NCI-H2107 (cell line): ENCODE data around the gene IL17RD.
A peak's percentile ranks its signal among the peaks of the same experiment; 100 is the strongest.
"Not testable (repeated sequence)": the region's sequence is repeated elsewhere in the genome, so short reads cannot be mapped to it uniquely, and the experiment has no call there.

Source experiments
- DNase-seq: peaks from one replicate; lab custom pipeline; 2025; lab: John Stamatoyannopoulos, UW

Gene IL17RD

DNA sequence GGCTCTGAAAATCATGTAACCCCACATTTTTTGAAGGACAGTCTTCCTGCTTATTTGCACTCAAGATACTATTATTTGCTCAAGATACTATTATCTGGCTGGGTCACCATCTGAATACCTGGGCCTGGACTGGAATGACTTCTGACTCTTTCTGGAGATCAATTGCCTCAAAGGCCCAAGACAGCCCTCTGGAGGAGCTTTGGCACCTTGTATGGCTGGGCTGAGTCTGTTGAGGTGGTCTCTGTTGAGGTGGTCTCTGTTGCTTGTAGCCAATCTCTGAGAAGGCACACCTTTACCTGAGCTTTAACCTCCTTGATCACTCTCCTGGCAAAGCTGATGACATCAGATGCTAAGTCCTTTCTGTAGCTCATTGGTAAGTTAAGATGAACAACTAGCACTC is 71.7 kb downstream of the IL17RD start:
- DNase-seq: no peak

DNA sequence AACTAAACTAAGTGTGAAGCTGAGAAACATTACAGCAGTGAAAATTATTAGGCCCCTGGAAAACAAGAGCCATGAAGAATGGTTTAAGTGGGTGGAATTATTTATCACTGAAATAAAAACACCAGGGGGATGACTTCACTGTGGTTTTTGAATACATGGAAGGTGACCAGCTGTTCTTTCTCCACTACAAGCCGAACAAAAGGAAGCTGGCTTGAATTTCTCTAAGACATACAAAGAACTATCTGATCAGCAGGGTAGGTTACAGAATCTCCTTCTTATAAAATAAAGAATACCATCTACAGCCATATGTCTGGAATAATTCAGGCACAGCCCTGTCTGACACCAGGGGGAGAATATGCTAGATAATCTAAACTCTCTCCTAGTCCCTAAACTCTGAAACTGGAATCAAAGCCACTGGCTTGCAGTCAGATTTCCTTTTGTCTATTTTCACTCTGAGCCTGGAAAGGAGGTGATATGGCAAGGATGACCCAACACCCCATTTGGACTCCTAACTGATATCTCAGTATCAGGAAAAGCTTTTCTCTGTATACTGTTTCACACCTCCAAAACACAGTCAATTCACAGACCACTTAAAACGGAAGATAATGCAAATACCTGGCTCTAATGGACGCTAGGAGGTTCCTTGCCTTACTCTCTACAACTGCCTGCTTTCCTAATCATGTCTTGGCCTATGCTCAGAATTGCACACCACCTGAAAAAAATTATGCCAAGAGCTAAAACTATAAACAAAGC is 73.5 kb downstream of the IL17RD start:
- DNase-seq: no peak

DNA sequence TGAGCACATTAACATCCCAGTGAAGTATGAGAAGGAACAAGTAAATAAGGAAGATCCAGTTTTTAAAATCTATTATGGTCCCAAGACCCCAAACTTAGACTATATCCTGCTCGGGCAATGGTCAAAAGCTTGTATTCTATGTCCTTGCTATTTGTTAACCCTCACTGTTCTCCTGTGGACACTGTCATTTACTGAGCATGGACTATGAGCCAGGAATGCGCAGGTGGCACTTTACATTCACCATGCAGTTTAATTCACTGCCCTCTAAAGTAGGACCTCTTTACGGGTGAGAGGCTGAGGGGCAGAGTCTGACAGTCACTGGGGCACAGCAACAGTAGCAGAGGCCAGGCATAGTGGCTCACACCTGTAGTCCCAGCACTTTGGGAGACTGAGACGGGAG is 76.1 kb downstream of the IL17RD start:
- no peak for DNase-seq

DNA sequence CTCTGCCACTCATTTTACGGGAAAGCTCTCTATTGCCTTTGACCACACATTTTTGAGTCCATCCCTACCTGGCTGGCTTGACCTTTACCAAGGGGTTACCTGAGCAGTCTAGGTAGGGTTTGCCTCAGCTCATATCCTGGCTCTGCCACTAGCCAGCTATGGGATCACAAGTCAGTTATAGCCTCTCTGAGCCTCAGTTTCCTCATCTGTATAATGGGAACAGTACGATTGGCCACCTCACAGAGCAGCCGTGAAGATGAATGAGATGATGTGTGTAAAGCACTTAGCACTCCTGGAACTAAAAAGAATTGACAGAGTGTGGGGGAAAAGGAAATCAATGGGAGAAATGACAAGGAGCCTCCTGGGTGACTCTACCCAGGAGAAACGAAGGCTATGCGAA is 76.7 kb downstream of the IL17RD start:
- no peak for DNase-seq

DNA sequence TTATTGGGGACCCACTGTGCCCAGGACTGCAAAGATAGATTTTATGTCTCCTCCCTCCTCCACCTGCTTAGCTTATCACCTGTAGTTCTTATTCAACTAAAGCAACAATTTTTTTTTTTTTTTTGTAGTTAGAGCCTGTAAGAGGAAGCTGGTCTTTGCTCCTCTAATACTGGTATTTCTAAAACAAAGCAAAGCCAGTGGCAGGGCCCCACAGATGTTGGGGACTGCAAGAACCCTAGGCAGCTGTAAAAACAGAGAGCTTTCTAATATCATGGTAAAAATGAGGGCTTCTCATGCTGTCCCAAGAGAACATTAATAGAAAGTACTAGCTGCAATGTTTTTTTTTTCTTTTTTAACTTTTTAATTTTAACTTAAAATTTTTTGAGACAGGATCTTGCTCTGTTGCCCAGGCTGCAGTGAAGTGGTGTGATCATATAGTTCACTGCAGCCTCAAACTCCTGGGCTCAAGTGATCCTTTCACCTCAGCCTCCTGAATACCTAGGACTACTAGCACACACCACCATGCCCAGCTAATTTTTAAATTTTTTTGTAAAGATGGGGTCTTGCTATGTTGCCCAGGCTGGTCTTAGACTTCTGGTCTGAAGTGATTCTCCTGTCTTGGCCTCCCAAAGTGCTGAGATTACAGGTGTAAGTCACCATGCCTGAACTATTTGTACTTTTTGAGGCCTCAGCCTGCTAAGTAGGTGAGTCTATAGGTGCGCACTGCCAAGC is 77.6 kb downstream of the IL17RD start:
- DNase-seq: no peak

DNA sequence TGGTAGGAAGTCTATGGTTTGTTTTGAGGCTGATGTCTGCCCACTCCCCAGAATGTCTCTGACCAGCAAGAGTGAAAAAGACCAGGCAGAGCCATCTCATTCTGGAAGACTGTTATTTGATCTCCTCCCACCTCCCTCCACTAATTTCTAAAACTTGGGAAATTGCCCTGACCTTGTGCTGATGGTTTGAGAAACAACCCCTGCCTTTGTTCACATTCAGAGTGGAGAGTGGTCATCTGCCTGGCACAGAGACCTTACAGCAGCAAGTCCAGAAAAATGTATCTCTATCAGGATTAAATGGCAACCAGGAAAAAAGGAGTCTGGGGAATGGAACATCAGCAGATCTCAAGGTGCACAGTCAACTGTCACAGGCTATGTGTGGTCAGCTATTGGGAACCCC is 79.0 kb downstream of the IL17RD start:
- no peak for DNase-seq

DNA sequence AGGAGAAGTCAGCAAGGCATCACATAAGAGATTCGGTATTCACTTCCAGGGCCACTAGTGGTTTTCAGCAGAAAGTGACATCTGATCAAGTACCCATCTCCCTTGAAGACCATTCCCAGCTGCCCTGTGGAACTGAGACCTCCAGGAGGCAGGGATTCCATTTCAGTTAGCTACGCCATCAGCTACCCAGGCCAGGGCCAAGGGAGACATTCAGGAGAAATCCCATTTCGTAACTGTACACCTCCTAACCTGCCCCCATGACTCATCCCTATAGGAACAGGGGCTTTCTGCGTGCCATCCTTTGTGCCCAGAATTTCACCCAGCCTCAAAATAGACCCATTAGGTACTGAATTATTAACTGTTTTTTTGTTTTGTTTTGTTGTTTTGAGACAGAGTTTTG is 79.9 kb downstream of the IL17RD start:
- no peak for DNase-seq

GRCh38 chr3:57083266-57083995 is 81.7 kb downstream of the IL17RD start:
- not testable (repeated sequence) for DNase-seq

- no peak for DNase-seq
Measured at GRCh38 chr3:57082481-57082880, 82.7 kb downstream of the IL17RD start.

- no peak for DNase-seq
Measured at GRCh38 chr3:57081173-57081572, 84.0 kb downstream of the IL17RD start.

DNA sequence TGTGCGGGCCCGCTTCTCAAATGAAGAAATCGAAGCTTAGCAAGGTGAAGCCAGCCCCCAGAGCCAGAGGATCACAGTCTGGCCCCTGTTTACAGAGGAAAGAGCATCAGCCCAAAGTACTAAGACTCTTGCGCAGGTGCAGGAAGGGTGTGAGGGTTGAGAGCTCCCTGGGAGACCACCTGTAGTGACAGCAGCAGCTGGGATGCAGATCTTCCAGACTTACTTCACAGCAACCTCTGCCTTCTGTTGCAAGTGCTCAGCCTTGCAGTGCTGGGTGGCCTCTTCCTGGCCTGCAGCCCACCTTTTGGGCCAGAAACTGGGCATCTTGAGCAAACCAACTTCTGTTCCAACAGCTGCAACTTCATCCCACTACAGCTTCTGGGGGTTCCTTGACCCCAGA is 85.0 kb downstream of the IL17RD start:
- no peak for DNase-seq

GRCh38 chr3:57079474-57079831 is 85.7 kb downstream of the IL17RD start:
- DNase-seq: no peak

DNA sequence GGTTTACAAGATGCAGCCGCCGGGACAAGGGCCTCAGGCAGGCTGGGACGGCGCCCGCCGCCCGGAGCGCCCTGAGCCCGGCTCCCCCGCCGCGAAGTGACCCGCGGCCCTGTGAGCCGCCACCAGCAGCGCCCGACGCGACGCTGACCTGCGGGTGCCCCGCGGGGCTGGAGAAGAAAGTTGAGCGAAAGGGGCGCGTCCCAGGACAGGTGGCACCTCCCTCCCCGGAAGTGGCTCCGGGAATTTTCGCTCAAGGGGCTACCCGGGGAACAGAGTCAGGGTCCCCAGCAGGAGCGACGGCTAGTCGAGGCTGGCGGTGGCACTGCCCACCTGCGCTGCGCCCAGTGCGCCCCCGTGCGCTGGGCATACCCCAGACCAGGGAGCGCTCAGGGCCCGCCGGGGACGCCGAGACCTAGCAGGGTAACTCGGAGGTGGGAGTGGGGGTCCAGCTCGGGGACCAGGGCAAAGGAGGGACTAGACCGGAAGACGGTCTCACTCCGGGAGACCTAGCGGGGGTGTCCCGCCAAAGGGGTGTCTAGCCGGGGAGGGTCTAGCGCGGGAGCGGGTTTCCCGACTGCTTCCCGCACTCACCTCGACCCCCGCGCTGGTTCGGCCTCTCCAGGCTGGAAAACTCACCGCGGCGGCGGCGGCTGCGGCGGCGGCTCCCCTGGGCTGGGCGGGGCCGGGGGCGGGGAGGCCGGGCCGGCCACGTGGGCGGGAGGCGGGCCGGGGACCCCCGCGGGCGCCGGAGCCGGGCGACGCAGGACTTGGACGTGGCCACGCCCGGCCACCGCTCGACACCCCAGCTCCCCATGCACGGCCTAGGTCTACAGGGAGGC is 86.3 kb downstream of the IL17RD start:
- DNase-seq: no peak

GRCh38 chr3:57078344-57078634 is 86.9 kb downstream of the IL17RD start:
- peak; percentile 50 for DNase-seq

- DNase-seq: no peak
Measured at GRCh38 chr3:57077630-57078343, 87.4 kb downstream of the IL17RD start.

DNA sequence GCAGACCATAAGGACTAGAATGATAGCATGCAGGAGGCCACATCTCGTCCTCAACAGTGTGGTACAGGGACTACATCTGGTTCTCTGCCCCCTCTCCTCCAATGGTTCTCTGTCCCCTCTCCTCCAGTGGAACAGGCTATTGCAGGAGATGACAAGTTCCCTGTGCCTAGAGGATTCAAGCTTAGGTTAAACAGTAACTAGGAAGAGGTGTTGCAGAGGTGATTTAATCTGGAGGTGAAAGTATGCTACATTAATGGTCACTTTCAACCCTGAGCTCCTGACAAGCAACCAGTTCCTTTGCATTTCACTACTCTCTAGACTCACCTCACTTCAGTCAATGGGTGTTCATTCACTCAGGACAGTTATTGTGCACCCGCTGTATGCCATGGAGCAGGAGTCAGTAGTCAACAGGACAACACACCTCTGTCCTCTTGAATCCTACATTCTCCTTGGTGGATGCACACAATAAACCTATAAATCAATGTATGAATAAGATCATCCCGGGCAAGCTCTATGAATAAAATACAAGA is 88.7 kb downstream of the IL17RD start:
- DNase-seq: no peak

GRCh38 chr3:57074135-57074534 is 91.0 kb downstream of the IL17RD start:
- DNase-seq: no peak

- no peak for DNase-seq
Measured at GRCh38 chr3:57073628-57074027, 91.5 kb downstream of the IL17RD start.

- DNase-seq: no peak
Measured at GRCh38 chr3:57069503-57069902, 95.7 kb downstream of the IL17RD start.

DNA sequence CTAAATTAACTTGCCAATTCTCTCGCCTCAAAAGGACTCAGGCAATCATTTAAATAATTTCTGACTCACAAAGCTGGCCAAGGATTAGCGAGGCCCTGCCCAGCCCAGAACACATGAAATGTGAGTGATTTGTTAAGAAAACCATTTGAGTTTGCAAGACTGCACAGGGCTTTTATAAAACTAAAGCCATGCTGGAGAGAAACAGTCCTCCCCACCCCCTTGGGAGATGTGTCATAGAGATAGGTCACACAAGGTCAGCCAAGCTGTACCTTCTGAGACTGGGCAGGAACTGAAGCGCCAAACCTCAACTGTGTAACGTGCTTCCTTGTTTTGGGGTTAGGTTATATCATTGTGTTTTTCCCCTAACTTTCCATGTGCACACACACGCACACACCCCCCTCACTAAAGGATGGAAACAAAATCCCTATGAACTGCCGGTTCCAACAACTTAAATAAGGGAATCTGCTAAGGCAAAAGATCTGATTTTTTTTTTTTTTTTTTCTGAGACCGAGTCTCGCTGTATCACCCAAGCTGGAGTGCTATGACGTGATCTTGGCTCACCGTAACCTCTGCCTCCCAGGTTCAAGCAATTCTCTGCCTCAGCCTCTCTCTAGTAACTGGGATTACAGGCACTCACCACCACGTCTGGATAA is 96.6 kb downstream of the IL17RD start:
- no peak for DNase-seq

DNA sequence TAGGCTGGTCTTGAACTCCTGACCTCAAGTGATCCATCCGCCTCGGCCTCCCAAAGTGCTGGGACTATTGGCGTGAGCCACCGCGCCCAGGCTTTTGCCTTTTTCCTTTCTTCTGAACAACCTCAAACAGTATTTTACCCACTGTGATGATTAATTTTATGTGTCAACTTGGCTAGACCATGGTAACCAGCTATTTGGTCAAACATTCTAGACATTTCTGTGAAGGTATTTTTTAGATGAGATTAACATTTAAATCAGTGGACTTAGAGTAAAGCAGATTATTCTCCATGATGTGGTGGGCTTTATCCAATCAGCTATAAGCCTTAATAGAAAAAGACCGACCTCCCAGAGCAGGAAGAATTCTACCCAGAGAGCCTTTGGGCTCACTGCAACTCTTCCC is 98.7 kb downstream of the IL17RD start:
- DNase-seq: no peak
